ENCODE data around the gene NAV1.

GRCh38 chr1:201540846-201541735, 2.2 kb downstream of the NAV1 start:
- TF ChIP-seq, protein P1, sequence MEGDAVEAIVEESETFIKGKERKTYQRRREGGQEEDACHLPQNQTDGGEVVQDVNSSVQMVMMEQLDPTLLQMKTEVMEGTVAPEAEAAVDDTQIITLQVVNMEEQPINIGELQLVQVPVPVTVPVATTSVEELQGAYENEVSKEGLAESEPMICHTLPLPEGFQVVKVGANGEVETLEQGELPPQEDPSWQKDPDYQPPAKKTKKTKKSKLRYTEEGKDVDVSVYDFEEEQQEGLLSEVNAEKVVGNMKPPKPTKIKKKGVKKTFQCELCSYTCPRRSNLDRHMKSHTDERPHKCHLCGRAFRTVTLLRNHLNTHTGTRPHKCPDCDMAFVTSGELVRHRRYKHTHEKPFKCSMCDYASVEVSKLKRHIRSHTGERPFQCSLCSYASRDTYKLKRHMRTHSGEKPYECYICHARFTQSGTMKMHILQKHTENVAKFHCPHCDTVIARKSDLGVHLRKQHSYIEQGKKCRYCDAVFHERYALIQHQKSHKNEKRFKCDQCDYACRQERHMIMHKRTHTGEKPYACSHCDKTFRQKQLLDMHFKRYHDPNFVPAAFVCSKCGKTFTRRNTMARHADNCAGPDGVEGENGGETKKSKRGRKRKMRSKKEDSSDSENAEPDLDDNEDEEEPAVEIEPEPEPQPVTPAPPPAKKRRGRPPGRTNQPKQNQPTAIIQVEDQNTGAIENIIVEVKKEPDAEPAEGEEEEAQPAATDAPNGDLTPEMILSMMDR (IDR thresholded peaks at IDR 0.05): no peak
- TF ChIP-seq POLR2A (IDR thresholded peaks at IDR 0.05): no peak
- TF ChIP-seq POLR2AphosphoS5 (IDR thresholded peaks at IDR 0.05): no peak
- TF ChIP-seq EP300 (IDR thresholded peaks at IDR 0.05; ENCODE audit: low read depth): no peak
